GM18519 (cell line): ENCODE measurements around the gene SNRNP40.

Source experiments
- ATAC-seq: cut with Tn5 transposase; IDR thresholded peaks from one replicate; pipeline ENCODE4 v1.9.1; 2021; ENCODE audit warnings: mild to moderate bottlenecking, moderate library complexity; ENCODE audit not compliant: unreplicated experiment, low FRiP score

The SNRNP40 gene

DNA sequence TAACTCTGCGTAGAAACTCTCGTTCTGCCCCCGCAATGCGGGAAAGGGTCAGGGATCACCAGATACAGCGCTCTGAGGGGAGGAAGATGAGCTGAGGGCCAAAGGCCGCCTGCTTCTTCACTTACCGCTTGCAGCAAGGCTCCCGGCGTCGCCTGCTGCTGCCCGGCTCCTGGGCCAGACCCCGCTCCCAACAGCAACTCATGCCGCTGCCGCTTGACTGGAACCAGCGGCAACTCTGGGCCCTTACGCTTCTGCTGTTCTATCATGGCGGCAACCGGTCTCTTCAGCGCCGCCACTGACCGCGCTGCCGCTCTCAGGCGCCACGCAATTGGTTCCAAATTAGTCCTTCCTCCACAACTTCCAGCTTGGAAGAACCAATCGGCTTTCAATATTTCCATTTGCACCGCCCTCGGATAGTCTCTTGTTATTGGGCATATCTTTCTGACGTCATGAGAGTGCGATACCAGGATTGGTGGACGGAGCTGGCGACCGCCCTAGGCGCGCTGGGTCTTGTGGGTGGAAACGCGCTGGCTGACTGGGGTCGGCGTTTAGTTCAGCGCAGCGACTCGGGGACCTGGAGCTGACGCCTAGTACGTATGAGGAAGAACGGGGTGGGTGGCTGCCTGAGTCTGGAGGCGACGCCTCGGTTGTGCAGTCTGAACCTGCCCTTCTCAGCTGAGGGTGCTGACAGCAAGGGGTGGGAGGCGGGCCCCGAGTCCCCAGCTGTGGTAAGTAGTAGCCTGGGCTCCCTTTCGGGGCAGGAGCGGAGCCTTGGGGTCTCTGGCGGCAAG is at the start of gene SNRNP40, which contains the start of gene ZCCHC17:
TSS of gene SNRNP40 (minus strand) at position 303 of the 791 bp plus-strand sequence. CDS start at position 266, 37 bp downstream.
TSS of gene ZCCHC17 (plus strand) at position 547 of the 791 bp plus-strand sequence. CDS start 13,067 bp downstream, outside the sequence.
- ATAC-seq: peak; percentile 98

DNA sequence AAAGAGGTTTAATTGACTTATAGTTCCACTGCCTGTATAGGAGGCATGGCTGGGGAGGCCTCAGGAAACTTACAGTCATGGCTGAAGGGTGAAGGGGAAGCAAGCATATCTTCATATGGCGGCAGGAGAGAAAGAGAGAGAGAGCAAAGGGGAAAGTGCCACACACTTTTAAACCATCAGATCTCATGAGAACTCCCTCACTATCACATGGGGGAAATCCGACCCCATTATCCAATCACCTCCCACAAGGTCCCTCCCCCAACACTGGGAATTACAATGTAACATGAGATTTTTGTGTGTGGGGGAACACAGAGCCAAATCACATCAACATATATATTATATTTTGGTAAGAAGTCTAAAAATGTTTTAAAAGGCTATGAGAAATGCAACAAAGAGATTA is 49.0 kb upstream of the SNRNP40 start:
- no peak for ATAC-seq

DNA sequence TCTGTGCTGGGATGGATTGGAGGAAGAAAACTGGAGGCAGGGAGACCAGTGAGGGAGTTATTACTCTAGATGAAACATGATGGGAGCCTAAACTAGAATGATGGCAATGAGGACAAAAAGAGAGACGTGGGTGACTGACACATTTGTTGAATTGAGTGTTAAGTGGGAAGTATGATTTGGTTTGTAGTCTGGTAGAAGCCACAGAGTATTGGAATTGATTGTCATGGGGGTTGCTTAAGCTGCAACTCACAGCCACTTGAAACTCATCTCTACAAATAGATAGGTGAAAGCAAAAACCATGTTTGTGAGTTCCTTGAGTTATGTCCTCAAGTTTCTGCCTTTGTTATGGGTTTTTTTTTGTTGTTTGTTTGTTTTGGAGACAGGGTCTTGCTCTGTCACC is 47.9 kb upstream of the SNRNP40 start:
- ATAC-seq: no peak

DNA sequence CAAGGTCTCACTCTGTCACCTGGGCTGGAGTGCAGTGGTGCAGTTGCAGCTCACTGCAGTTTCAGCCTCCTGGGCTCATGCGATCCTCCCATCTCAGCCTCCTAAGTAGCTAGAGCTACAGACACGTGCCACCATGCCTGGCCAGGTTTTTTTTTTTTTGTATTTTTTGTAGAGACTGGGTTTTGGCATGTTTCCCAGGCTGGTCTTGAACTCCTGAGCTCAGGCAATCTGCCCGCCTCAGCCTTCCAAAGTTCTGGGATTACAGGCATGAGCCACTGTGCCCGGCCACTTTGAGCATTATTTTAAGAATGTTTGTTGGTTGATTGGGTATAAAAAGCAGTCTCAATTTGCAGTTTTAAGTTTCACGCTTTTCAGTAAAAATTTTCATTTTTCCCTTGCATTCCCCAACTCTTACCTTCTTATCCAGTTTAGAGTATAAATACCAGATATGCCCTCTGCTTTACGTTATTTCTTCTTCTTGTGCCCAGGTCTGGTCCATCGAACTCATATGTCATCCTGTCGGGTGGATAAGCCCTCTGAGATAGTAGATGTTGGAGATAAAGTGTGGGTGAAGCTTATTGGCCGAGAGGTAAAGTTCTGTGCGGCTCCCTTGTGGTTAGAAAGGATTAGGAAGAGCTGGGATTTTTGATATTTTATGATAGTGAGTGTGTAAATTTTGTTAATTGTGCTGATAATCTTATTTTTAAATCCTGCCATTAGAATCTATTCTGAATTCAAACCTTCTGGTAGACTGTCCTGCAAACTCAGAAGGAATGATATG is 40.3 kb upstream of the SNRNP40 start:
- ATAC-seq: no peak

DNA sequence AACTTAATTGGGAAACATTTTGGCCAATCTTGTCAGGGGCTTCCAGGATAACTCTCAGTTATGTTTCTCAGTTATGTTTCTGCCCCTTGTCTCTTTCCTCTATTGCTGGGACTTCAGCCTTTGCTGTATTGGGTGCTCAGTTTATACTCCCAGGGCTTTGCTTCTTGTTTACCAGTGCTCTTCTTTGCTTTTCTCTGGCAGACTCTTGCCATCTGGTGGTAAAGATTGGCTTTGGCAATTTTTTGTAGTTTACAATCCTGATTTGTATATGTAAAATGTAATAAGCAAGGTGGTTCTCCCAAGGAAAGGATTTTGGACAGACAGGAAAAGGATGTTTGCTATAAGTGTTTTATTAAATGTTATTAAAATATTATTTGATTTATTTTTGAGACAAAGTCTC is 38.4 kb upstream of the SNRNP40 start:
- no peak for ATAC-seq

DNA sequence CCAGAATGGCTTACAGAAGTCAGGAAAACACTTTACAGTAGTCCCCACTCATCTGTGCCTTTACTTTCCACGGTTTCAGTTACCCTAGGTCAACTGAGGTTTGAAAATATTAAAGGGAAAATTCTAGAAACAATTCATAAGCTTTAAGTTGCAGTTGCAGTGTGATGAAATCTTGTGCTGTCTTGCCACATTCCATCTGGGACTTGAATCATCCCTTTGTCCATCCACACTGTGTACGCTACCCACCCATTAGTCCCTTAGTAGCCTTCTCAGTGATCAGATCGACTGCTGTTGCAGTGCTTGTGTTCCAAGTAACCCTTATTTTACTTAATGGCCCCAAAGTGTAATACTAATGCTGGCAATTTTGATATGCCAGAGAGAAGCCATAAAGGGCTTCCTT is 30.8 kb upstream of the SNRNP40 start:
- no peak for ATAC-seq

DNA sequence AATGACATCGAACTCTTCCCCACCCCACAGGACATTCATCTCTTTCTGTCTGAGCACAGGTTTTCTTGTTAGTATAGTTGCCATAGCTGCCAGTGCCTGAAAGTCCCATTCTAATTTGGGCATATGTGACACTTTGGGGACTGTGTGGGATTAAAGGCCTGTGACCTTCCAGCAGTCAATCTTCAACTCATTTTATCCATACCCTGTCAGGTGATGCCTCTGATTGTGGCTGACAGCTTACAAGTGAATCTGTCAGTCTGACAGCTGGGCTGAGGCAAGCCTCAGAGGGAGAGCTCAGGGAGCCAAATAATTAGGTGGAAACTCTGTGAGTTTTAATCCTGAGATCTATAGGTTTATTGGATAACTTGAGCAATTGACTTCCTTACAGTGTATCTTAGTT is 29.9 kb upstream of the SNRNP40 start:
- ATAC-seq: no peak

DNA sequence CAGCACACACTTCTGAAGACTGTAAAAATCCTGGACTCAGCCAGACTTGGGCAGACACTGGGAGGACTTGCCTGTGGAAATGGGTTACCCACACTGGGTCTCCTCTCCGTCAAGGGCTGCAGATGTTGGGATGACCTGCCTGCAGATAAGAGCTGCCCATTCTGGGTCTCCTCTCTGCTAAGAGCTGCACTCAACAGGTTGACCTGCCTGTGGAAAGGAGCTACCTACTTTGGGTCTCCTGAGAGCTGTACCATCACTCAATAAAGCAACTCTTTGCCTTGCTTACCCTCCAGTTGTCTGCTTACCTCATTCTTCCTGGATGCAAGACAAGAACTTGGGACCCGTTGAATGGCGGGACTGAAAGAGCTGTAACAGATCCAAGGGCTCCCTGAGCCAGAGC is 28.4 kb upstream of the SNRNP40 start:
- no peak for ATAC-seq

DNA sequence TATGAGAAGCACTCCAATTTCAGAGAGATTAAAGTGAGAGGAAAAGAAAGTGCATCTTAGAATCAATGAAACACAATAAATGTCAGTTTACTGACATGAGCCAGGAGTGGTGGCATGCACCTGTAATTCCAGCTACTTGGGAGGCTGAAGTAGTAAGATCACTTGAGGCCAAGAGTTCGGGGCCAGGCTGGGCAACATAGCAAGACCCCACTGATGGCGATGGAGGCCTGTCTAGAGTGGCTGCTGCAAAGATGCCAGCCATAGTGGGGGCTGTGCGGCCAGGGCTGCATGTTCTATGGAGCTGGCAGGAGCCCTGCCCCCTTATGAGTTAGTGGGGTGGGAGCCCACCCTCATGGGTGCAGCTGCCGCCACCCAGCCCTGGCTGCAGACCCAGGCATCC is 27.5 kb upstream of the SNRNP40 start:
- ATAC-seq: no peak

DNA sequence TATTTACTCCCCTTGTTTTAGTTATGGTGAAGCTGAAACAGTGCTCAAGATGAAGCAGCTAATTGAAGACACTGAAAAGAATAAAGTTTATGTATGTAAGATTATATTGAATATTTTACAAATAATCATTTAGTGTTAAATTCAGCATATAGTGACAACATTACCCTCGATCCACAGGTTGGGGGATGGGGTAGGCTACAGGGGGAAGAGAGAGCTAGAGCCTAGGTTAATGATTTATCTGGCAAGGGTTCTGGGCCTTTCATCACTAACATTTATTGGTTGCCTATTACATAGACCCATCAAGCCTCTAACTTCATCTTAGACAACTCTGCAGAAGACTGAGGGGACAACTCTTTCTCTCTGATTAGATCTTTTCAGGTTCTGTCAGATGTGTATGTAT is 21.6 kb upstream of the SNRNP40 start:
- ATAC-seq: no peak

DNA sequence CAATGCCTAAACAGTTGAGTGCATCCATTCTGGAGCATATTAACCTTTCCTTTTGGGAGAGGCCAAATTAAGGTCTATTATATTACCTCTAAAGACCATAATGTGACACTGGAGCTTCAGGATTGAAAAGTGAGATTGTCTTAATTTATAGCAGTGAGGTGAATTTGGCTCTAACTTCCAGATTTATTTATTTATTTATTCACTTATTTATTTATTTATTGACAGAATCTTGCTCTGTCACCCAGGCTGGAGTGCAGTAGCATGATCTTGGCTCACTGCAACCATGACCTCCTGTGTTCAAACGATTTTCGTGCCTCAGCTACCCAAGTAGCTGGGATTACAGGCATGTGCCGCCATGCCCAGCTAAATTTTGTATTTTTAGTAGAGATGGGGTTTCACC is 19.3 kb upstream of the SNRNP40 start:
- ATAC-seq: no peak

DNA sequence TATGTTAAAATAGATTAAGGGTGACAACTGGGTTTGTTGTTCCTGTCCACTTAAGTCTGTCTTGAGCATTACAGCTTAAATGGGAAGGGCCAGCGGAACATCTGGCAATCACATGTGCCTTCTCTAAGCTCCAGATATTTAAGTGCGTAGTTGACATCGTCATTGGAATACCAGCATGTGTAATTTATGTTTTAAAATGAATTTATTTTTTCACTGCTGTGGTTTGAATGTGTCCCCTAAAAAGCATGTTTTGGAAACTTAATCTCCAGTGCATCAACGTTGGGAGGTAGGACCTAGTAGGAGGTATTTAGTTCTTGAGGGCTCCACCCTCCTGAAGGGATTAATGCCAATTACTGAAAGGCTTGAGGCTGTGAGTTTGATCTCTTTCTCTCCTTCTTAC is 13.6 kb upstream of the SNRNP40 start:
- ATAC-seq: no peak

DNA sequence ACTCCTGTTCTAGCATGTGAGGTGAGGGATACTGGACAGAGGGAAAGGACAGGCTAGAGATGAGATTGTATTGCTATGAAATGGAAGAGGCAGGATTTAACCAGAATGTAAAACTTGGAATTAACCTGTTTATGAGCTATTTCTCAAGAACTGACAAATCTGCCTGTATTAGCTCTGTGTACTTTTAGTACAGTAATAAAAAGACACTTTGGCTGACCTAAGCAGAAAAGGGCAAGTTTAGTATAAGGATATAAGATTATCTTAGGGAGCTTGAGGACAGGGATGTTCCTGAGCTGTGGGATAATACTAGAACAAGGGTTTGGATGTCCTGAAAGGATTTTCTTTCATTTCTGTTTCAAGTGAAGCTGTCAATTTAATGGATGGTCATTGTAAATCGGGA is 11.4 kb upstream of the SNRNP40 start:
- ATAC-seq: no peak

DNA sequence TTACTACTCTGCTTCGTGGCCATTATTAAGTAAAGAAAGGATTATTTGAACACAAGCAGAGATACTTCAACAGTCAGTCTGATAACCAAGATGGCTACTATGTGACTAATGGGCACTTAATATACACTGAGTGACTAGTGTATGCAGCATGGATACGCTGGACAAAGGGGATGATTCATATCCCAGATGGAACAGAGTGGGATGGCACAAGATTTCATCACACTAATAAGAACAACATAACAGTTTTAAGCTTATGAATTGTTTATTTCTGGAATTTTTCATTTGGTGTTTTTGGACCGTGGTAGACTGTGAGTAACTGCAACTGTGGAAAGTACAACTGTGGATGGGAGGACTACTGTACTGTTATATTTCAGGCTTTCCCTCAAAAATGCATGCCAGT is 9.7 kb upstream of the SNRNP40 start:
- ATAC-seq: no peak

DNA sequence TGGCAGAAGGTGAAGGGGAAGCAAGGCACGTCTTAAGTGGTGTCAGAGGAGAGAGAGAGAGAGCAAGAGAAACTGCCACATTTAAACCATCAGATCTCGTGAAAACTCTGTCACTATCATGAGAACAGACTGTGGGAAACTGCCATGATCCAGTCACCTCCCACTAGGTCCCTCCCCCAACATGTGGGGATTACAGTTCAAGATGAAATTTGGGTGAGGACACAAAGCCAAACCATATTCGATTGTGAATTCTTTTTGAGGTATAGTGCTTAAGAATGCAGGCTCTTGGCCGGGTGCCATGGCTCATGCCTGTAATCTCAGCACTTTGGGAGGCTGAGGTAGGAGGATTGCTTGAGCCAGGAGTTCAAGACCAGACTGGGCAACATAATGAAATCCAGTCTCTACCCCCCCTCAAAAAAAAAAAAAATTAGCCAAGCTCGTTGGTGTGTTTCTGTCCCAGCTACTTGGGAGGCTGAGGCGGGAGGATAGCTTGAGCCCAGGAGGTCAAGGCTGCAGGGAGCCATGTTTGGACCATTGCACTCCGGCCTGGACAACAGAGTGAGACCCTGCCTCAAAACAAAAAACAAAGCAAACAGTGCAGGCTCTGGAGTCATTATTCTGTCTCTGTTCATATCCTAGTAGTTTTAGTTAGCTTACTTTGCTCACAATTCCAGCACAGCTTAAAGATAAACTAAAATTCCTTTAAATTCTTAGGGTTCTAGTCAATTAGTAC is 6.3 kb upstream of the SNRNP40 start:
- no peak for ATAC-seq

DNA sequence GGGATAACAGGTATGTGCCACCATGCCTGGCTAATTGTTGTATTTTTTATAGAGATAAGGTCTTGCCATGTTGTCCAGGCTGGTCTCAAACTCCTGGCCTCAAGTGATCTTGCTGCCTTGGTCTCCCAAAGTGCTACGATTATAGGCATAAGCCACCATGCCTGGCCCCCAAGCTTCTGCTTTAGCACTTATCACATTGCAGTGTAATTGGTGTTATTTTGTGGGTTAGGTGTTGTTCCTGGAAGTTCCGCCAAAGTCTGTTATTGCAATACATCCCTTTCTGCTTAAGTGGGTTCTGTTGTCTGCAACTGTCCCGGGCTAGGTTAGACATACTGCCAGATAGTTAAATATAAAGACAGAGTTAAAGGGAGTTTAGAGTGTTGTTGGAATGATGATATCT is 3.6 kb upstream of the SNRNP40 start:
- ATAC-seq: no peak

DNA sequence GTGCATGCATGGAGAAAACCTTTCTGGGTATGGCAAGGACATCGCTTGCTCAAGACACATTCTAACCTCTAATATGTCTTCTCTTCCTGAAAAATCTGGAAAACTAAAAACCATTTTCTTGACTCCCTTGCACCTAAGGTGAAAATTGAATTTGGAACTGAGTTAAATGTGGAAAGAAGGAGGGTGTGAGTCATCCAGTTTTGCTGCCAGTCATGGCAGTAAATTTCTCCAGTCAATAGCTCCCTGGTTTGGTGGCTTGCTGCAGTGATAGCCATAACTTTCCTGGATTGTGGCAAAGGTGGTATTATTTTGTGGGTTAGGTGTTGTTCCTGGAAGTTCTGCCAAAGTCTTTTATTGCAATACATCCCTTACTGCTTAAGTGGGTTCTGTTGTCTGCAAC is 2.8 kb upstream of the SNRNP40 start:
- ATAC-seq: no peak

DNA sequence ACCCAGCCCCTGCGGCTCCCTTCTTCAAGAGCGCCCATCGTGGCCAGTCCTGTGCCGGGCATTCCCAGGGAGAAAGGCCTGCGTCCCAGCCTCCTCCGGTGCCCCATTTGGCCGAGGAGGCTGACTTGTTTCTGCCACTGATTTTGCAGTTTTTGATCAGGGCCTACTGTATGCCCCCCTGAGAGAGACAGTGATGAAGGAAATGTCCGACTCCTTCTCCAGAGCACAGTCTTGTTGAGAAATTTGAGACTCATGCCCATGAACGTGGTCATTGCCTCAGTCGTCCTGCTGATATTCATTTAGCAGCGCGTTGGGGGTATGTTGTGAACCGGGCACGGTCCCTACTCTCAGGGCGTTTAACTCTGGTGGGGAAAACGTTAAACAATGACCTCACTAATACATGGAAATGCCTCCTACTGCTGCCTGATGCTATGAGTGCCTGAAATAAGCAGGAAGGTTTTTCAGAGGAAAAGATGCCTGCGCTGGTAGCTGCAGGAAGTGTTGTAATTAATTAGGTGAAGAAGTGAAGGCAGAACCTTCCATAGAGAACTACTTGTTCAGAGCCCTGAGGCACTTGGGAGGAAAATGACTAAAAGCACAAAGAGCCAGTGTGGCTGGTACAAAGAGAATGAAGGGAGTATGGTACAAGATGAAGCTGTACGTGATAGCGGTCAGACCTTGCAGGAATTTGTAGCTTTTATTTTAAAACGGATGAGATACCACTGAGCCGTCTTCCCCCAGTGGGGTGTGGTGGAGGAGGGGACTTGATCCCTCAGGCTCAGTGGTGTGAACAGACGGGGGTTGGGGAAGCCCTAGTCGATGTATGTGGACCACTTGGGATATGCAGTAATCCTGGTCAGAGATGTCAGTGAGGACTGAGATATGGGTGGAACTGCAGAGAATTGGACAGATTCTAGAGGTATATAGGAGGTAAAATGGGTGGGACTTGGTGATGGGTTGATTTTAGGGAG is 974 bp upstream of the SNRNP40 start:
- ATAC-seq: no peak

DNA sequence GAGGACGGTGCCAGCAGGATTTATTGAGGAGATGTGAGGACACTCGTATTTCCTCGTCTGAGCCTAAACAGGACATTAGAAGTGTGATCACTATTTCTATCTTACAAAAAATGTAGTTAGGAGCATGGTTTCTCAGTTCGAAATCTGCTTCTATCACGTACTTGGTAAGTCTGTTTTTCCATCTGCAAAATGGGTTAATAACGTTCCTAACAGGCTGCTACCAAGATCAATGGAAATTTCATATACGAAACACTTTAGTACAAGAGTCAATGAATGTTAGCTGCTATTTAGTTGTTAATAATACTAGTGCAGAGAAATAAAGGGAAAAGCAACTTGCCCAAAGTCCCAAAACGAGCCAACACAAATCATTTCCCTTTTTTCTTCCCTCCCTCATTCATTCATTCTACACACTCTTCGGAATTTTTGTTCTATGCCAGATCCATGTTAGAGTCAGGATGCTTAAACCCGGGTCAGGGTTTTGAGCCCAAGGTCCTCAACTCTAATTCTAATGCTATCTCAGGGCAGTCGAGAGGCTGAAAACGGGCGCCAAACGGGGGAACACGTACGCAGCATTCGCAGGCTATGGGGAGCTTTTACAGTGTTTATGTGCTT is 608 bp downstream of the SNRNP40 start:
- no peak for ATAC-seq

DNA sequence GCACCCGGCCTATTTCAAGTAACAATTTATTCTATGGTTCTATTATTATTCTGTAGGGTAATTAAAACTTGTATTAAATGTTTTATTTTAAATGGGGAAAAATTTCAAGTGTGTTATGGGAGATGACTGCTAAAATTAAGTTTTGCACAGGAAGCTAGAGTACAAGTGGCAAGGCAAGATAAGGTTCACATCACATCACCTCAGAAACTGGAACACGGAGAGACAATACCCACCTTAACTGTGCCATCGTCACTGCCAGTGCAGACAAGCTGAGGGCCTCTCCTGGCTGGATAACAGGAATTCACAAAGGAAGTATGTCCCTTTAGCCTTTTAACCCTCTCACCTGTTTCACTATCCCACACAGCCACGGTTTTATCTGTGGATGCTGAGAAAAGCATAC is 7.6 kb downstream of the SNRNP40 start:
- no peak for ATAC-seq
